Neural cell (in vitro differentiated cells): ENCODE data around the gene TMEM247.

Experiments used
- EP300 ChIP-seq: fragments of 450-650 bp; conservative IDR thresholded peaks from 2 replicates; pipeline ENCODE4 v1.6.1; 2014; ENCODE audit warnings: antibody characterized with exemption, mild to moderate bottlenecking, moderate library complexity; ENCODE audit not compliant: poor library complexity, severe bottlenecking
- EZH2 ChIP-seq: fragments of 200-600, 300-800 bp; shearing (Covaris generic), sonication (generic); IDR thresholded peaks from 2 replicates; pipeline ENCODE4 v1.6.1; 2014; ENCODE audit warnings: antibody characterized with exemption, low read length, borderline replicate concordance, mild to moderate bottlenecking; ENCODE audit not compliant: insufficient read depth, poor library complexity, severe bottlenecking
- POLR2AphosphoS5 ChIP-seq: IDR thresholded peaks from 2 replicates; pipeline ENCODE4 v1.6.1; 2012

DNA sequence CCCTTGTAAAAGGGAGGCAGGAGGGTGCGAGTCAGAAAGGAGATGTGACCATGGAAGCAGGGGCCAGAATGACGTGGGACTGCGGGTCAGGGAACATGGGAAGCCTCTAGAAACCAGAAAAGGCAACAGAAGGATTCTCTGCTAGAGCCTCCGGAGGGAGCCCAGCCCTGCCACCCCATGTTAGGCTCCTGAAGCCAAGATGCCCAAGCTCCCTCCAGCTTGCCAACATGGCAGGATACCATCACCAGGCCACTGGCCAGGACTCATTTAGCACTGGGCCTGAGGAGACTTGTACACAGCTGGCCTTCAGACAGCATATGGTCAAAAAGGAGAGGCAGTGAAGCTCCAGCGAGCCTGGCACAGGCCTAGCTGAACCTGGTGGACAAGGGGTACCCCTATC is 5.6 kb downstream of the TMEM247 start:
- TF ChIP-seq POLR2AphosphoS5 (no peak), EP300 (no peak), EZH2 (no peak)
